HCT116 (cell line): ENCODE measurements around the gene ANKRD13C. TPM values are rescaled to one million over a fixed set of nuclear protein-coding genes. Genes with fewer than 3 reads are reported as not detected.
A peak's percentile ranks its signal among the peaks of the same experiment; 100 is the strongest.

Experiments
- ATAC-seq: fragments of 200-7000 bp; cut with Tn5 transposase; 2 replicates; pipeline ENCODE4 v1.9.1; 2020; ENCODE audit warnings: mild to moderate bottlenecking, moderate library complexity
- BruUV-seq: library from RNA; stranded (reverse); fragments of 400-500 nt; replicated peaks from 2 replicates; lab custom pipeline; 2021; lab: Mats Ljungman, UMichigan
- CTCF ChIA-PET: fragments of 300-600 bp; sonication (Branson Sonifier 250); formaldehyde crosslinking; loops from one replicate; lab custom pipeline; 2021; ENCODE audit warnings: antibody characterized with exemption; lab: Charles Lee
- POLR2A ChIA-PET: fragments of 300-600, 350-600 bp; sonication (Branson Sonifier 250); formaldehyde crosslinking; loops from one replicate; lab custom pipeline; 2021; ENCODE audit warnings: antibody characterized with exemption; lab: Charles Lee
- RAD21 ChIA-PET, 2 experiments: fragments of 300-600 bp; sonication (Branson Sonifier 250); formaldehyde crosslinking; loops; one replicate each; lab custom pipeline; 2023; ENCODE audit warnings: low total read pairs in 2 of 2; ENCODE audit not compliant: uncharacterized antibody in 2 of 2, unreplicated experiment in 2 of 2, low non-redundant PET in 1 of 2; lab: Charles Lee
- DNase-seq: peaks from one replicate; pipeline ENCODE4 v3.0.0-alpha.2; 2010; ENCODE audit warnings: low read depth, low spot score
- H2AFZ ChIP-seq: fragments of 200-600 bp; shearing (Covaris generic), sonication (generic); 2 replicates; pipeline ENCODE4 v1.6.1; 2017; ENCODE audit warnings: low read depth, mixed run types, mixed read lengths, antibody characterized with exemption, low read length; ENCODE audit not compliant: poor library complexity, severe bottlenecking
- H3K27ac ChIP-seq: 2 replicates; pipeline ENCODE4 v1.5.1; 2012; ENCODE audit warnings: low read depth, low read length
- H3K27me3 ChIP-seq: fragments of 200-600 bp; sonication (generic); 2 replicates; pipeline ENCODE4 v1.6.1; 2016; ENCODE audit warnings: mixed run types, low read length, mixed read lengths; ENCODE audit not compliant: insufficient read depth
- H3K36me3 ChIP-seq, 2 experiments: fragments of 200-500 bp in 1 of 2; fragments of 200-600 bp in 1 of 2; sonication (Bioruptor generic) in 1 of 2; sonication (generic) in 1 of 2; 2 replicates each; pipeline versions ENCODE4 v1.5.1 to v1.6.1; 2014 to 2016; ENCODE audit warnings: low read length in 2 of 2, inconsistent platforms in 1 of 2, mixed read lengths in 1 of 2, mixed run types in 1 of 2; ENCODE audit not compliant: insufficient read depth in 2 of 2, control insufficient read depth in 1 of 2
- H3K4me1 ChIP-seq, 2 experiments: fragments of 200-600 bp in 1 of 2; sonication (generic) in 1 of 2; 2 replicates each; pipeline versions ENCODE4 v1.5.1 to v1.6.1; 2012 to 2017; ENCODE audit warnings: low read length in 2 of 2, inconsistent platforms in 1 of 2, mild to moderate bottlenecking in 1 of 2, mixed read lengths in 1 of 2, mixed run types in 1 of 2, moderate library complexity in 1 of 2; ENCODE audit not compliant: insufficient read depth in 2 of 2, control insufficient read depth in 1 of 2
- H3K4me2 ChIP-seq: fragments of 200-600 bp; sonication (generic); 2 replicates; pipeline ENCODE4 v1.6.1; 2017; ENCODE audit warnings: mixed run types, low read length, mixed read lengths
- H3K4me3 ChIP-seq, 2 experiments: fragments of 200-600 bp in 1 of 2; sonication (generic) in 1 of 2; replicated peaks in 1 of 2; 2 replicates each; pipeline ENCODE4 v1.5.1; 2011 to 2016; ENCODE audit warnings: low read length in 2 of 2, control low read depth in 1 of 2, low read depth in 1 of 2, mild to moderate bottlenecking in 1 of 2, mixed read lengths in 1 of 2, mixed run types in 1 of 2
- H3K79me2 ChIP-seq: fragments of 200-600 bp; sonication (generic); 2 replicates; pipeline ENCODE4 v1.6.1; 2017; ENCODE audit warnings: mild to moderate bottlenecking, mixed run types, low read length, moderate library complexity, mixed read lengths; ENCODE audit not compliant: insufficient read depth
- H3K9ac ChIP-seq: fragments of 200-600 bp; sonication (generic); 2 replicates; pipeline ENCODE4 v1.6.1; 2016; ENCODE audit warnings: low read length, mixed read lengths
- H3K9me2 ChIP-seq: fragments of 200-600 bp; sonication (generic), shearing (Covaris generic); 2 replicates; pipeline ENCODE4 v1.6.1; 2017; ENCODE audit warnings: mixed run types, mild to moderate bottlenecking, moderate library complexity; ENCODE audit not compliant: insufficient read depth
- H3K9me3 ChIP-seq, 2 experiments: fragments of 200-500 bp in 1 of 2; fragments of 200-600 bp in 1 of 2; sonication (Bioruptor generic) in 1 of 2; sonication (generic) in 1 of 2; 2 replicates each; pipeline ENCODE4 v1.6.1; 2014 to 2017; ENCODE audit warnings: low read length in 2 of 2, mixed read lengths in 2 of 2, inconsistent platforms in 1 of 2, low read depth in 1 of 2, mild to moderate bottlenecking in 1 of 2, mixed run types in 1 of 2, moderate library complexity in 1 of 2; ENCODE audit not compliant: control insufficient read depth in 1 of 2, insufficient read depth in 1 of 2
- H4K20me1 ChIP-seq: fragments of 200-600 bp; sonication (generic), shearing (Covaris generic); 2 replicates; pipeline ENCODE4 v1.6.1; 2017; ENCODE audit warnings: mixed run types, mild to moderate bottlenecking, moderate library complexity; ENCODE audit not compliant: insufficient read depth
- CBX3 ChIP-seq: IDR thresholded peaks from 2 replicates; pipeline ENCODE4 v1.6.1; 2012; ENCODE audit warnings: low read depth
- CEBPB ChIP-seq: IDR thresholded peaks from 2 replicates; pipeline ENCODE4 v1.6.1; 2012; ENCODE audit warnings: low read depth
- EGR1 ChIP-seq: IDR thresholded peaks from 2 replicates; pipeline ENCODE4 v1.6.1; 2012; ENCODE audit warnings: low read depth
- EZH2 ChIP-seq: fragments of 200-600 bp; sonication (generic); IDR thresholded peaks from 2 replicates; pipeline ENCODE4 v1.6.1; 2017; ENCODE audit warnings: antibody characterized with exemption, mixed run types
- EZH2phosphoT487 ChIP-seq: fragments of 200-600 bp; IDR thresholded peaks from 2 replicates; pipeline ENCODE4 v1.6.1; 2018; ENCODE audit warnings: antibody characterized with exemption, borderline replicate concordance
- FOSL1 ChIP-seq: IDR thresholded peaks from 2 replicates; pipeline ENCODE4 v1.6.1; 2012; ENCODE audit warnings: low read depth
- JUND ChIP-seq: IDR thresholded peaks from 2 replicates; pipeline ENCODE4 v1.6.1; 2012
- POLR2A ChIP-seq: IDR thresholded peaks from 2 replicates; pipeline ENCODE4 v1.7.0; 2011; ENCODE audit warnings: borderline replicate concordance; ENCODE audit not compliant: insufficient read depth, insufficient read length; ENCODE audit errors: extremely low read depth
- RAD21 ChIP-seq: IDR thresholded peaks from 2 replicates; pipeline ENCODE4 v1.6.1; 2012; ENCODE audit warnings: low read depth, mild to moderate bottlenecking
- SIN3A ChIP-seq: IDR thresholded peaks from 2 replicates; pipeline ENCODE4 v1.6.1; 2012; ENCODE audit warnings: low read depth
- SP1 ChIP-seq: IDR thresholded peaks from 2 replicates; pipeline ENCODE4 v1.6.1; 2012; ENCODE audit warnings: low read depth
- TCF7L2 ChIP-seq: IDR thresholded peaks from 2 replicates; pipeline ENCODE4 v1.7.0; 2011; ENCODE audit warnings: borderline replicate concordance, inconsistent platforms; ENCODE audit not compliant: insufficient read depth, insufficient read length; ENCODE audit errors: extremely low read depth
- YY1 ChIP-seq: IDR thresholded peaks from 2 replicates; pipeline ENCODE4 v1.6.1; 2011; ENCODE audit warnings: low read length, low read depth, moderate library complexity, mild to moderate bottlenecking; ENCODE audit not compliant: insufficient replicate concordance; ENCODE audit errors: extremely low read depth
- ZFX ChIP-seq: fragments of 450-650 bp; IDR thresholded peaks from 2 replicates; pipeline ENCODE4 v1.6.1; 2017
- intact Hi-C: fragments of 100-400 bp; cut with micrococcal nuclease; formaldehyde crosslinking; loops from 2 replicates; pipeline ENCODE4 v1.10.0; 2022
- total RNA-seq: library from RNA; stranded (reverse); gene quantifications from one replicate; pipeline ENCODE4 v1.2.1, GENCODE V29; 2021; ENCODE audit not compliant: unreplicated experiment
- TF ChIP-seq, protein P1 (sequence below): IDR thresholded peaks from 2 replicates; pipeline ENCODE4 v1.6.1; 2012
- TF ChIP-seq, protein P2 (sequence below): IDR thresholded peaks from 2 replicates; pipeline ENCODE4 v1.6.1; 2012
- TF ChIP-seq, protein P3 (sequence below): IDR thresholded peaks from 2 replicates; pipeline ENCODE4 v1.6.1; 2012; ENCODE audit warnings: low read depth
- TF ChIP-seq, protein P4 (sequence below): IDR thresholded peaks from 2 replicates; pipeline ENCODE4 v1.6.1; 2011; ENCODE audit warnings: mild to moderate bottlenecking, low read length, moderate library complexity; ENCODE audit not compliant: insufficient replicate concordance; ENCODE audit errors: extremely low read depth

ANKRD13C gene
- total RNA-seq, 1 experiment from 2014 or later = 21.1 TPM

DNA sequence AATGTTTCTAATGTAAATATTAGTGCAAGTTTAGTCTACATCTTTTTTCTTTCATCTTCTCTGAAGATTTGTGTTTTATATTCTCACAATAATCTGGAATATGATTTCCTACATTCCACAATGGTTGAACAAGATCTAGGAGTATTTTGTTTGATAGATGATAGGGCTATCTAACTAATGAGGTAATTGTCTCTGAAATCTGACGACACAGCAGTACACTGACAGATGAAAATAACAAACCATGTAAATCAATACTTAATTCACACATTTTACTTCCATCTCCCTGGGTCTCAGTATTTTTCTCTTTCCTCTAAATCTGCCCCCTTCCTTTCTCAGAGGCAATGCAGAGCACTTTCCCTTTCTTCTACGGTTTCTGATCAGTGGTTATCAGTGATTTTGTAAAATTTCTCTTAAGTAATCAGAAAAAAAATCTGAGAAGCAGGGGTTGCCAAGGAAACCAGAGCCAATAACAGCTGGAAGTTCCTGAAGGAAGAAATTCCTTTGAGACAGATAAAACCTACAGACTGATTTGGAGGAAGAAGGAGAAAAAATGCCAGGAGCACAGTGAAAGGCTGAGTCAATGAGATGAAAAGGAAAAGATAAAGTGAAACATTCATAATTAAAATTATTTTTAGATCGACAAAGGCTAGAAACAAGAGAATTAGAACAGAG lies 7.3 kb upstream of the ANKRD13C start (continued):
- no peak for TF ChIP-seq CEBPB
- no peak for TF ChIP-seq CBX3
- TF ChIP-seq YY1 = no peak
- TF ChIP-seq JUND = no peak
- no peak for TF ChIP-seq EZH2phosphoT487

DNA sequence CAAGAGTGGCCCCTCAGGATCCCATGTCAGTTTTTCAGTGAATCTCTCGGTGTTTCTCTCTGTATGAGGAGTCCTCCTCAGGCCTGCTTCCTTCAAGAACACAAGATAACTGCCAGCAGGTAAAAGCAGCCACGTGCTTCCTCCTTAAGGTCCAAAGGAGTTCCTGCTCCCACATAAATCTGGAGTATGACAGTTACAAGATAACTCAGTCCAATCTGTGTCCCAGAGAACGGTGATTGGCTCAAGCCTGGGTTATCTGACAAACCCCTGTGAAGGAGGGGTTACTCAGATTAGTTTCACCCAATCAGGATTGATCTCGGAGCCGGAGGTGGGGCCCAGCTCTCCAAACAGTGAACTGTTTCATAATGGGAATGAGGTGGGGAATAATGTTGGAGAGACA lies 5.8 kb upstream of the ANKRD13C start:
- H3K27ac ChIP-seq = no peak overlapping the region
- peaks cover 2 to 9% of the 10 kb centered on the region in 2 experiments; a peak in 2 of 4 replicates for H3K4me1 ChIP-seq
- no peak overlapping the region for H3K4me2 ChIP-seq
- H4K20me1 ChIP-seq = no peaks in the 10 kb centered on the region
- H3K27me3 ChIP-seq = no peaks in the 10 kb centered on the region
- CTCF ChIA-PET = no interaction called here
- no peaks in the 10 kb centered on the region for H3K36me3 ChIP-seq
- peaks cover 2% of the 10 kb centered on the region; the same call in 1 of the 2 replicates for H3K79me2 ChIP-seq
- no peaks in the 10 kb centered on the region for H3K9me3 ChIP-seq
- no peak overlapping the region for H3K4me3 ChIP-seq
- no peak overlapping the region for H2AFZ ChIP-seq
- RAD21 ChIA-PET = no interaction called here
- DNase-seq (no peak), ATAC-seq (peak; percentile 63; the same call in 1 of the 2 replicates)
- POLR2A ChIA-PET = no interaction called here
- no peak overlapping the region for H3K9ac ChIP-seq
- BruUV-seq = no TSS peak
- intact Hi-C loops = no loop called here
- no peaks in the 10 kb centered on the region for H3K9me2 ChIP-seq
- no peak for TF ChIP-seq RAD21
- TF ChIP-seq, protein P1, sequence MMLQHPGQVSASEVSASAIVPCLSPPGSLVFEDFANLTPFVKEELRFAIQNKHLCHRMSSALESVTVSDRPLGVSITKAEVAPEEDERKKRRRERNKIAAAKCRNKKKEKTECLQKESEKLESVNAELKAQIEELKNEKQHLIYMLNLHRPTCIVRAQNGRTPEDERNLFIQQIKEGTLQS = no peak
- TF ChIP-seq FOSL1 = no peak
- no peak for TF ChIP-seq EGR1
- TF ChIP-seq, protein P2, sequence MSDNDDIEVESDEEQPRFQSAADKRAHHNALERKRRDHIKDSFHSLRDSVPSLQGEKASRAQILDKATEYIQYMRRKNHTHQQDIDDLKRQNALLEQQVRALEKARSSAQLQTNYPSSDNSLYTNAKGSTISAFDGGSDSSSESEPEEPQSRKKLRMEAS = no peak
- TF ChIP-seq SIN3A = no peak
- TF ChIP-seq, protein P3, sequence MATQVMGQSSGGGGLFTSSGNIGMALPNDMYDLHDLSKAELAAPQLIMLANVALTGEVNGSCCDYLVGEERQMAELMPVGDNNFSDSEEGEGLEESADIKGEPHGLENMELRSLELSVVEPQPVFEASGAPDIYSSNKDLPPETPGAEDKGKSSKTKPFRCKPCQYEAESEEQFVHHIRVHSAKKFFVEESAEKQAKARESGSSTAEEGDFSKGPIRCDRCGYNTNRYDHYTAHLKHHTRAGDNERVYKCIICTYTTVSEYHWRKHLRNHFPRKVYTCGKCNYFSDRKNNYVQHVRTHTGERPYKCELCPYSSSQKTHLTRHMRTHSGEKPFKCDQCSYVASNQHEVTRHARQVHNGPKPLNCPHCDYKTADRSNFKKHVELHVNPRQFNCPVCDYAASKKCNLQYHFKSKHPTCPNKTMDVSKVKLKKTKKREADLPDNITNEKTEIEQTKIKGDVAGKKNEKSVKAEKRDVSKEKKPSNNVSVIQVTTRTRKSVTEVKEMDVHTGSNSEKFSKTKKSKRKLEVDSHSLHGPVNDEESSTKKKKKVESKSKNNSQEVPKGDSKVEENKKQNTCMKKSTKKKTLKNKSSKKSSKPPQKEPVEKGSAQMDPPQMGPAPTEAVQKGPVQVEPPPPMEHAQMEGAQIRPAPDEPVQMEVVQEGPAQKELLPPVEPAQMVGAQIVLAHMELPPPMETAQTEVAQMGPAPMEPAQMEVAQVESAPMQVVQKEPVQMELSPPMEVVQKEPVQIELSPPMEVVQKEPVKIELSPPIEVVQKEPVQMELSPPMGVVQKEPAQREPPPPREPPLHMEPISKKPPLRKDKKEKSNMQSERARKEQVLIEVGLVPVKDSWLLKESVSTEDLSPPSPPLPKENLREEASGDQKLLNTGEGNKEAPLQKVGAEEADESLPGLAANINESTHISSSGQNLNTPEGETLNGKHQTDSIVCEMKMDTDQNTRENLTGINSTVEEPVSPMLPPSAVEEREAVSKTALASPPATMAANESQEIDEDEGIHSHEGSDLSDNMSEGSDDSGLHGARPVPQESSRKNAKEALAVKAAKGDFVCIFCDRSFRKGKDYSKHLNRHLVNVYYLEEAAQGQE = no peak
- no peak for TF ChIP-seq ZFX
- no peak for TF ChIP-seq CBX3
- no peak for TF ChIP-seq TCF7L2
- TF ChIP-seq EZH2 = no peak
- TF ChIP-seq, protein P4, sequence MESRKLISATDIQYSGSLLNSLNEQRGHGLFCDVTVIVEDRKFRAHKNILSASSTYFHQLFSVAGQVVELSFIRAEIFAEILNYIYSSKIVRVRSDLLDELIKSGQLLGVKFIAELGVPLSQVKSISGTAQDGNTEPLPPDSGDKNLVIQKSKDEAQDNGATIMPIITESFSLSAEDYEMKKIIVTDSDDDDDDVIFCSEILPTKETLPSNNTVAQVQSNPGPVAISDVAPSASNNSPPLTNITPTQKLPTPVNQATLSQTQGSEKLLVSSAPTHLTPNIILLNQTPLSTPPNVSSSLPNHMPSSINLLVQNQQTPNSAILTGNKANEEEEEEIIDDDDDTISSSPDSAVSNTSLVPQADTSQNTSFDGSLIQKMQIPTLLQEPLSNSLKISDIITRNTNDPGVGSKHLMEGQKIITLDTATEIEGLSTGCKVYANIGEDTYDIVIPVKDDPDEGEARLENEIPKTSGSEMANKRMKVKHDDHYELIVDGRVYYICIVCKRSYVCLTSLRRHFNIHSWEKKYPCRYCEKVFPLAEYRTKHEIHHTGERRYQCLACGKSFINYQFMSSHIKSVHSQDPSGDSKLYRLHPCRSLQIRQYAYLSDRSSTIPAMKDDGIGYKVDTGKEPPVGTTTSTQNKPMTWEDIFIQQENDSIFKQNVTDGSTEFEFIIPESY = no peak
- TF ChIP-seq POLR2A = no peak
- no peak for TF ChIP-seq SP1
- no peak for TF ChIP-seq EZH2phosphoT487
